Measurements from ENCODE around the gene CD40LG.

Gene CD40LG

DNA sequence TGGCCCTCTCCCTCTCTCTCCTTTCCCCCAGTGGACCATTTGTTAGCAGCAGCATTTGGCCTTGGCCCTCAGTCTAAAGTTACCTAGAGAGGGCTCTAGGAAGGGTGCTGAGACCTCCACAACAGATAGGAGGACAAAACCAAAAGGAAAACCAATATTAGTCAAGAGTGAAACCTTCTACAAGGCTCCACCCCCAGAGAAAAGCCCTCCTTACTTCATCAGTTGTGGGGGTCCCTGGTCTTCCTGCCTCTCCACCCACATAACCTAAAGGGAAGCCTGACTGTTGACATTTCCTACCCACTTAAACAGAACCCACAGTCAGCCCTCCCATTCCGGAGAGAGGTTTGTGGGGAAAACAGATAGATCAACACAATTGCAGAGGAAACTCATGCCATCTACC lies 4.7 kb upstream of the CD40LG start:
- ChIA-PET POLR2A (no interaction called here), CTCF (no interaction called here)

DNA sequence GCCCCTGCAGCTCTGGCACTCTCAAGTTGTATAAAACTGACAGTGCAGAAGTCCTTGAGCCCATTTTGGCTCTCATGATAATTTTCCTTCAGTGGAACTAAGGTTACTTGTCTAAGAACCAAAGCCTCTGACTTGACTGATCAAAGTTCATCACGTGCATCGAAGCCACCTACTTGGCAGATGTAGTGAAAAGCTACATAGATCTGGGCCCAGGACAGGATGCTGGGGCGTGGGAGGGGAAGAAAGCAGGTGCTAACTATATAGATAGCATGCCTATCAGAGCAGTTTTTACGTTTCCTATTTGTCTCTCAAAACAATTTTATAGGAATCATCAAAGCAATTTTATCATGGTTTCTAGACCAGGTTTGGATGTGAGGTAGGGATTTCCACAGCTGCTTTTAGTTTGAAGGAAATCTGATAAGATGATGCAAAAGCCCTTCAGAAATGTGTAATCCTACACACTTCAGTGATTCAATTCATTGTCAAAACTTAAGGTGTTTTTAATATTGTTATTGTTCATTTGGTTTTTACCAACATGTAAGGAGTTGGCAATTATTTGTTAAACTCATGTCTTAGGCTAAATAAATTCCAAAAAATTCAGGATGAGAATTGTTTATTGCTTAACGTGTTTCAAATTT lies 1.2 kb upstream of the CD40LG start:
- ChIA-PET CTCF (no interaction called here), POLR2A (no interaction called here)
- no peak for TF ChIP-seq ELF4 (IDR thresholded peaks at IDR 0.05)
- no peak for DNase-seq (ENCODE audit: extremely low spot score)

More for the DNA sequence above, 4.7 kb upstream of the CD40LG start:
- DNase-seq (ENCODE audit: extremely low spot score), result no peak
- TF ChIP-seq FOXA1 (IDR thresholded peaks at IDR 0.05) (no peak), SP1 (IDR thresholded peaks at IDR 0.05) (no peak), FOXM1 (IDR thresholded peaks at IDR 0.05; ENCODE audit: borderline replicate concordance) (no peak), TARDBP (IDR thresholded peaks at IDR 0.05) (no peak)

DNA sequence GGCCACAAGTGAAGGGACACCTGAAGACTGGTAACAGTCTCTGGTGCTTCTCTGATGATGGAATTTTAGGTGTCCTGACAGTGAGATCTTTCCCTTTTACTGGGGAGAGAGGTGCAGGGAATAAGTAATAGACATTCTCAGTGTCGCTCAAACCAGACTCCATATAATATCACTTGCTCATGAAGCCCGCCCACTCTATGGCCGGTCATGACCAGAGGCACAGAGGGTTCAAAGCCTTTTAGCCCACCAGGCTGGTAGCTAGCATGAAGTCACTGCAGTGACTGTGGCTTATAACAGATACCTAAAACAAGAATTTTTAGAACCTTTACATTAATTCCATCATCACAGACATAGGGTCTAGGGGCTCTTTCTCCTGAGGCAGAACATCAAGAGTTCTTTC lies 2.9 kb downstream of the CD40LG start:
- ChIA-PET POLR2A (interaction anchor here (0.5 kb wide), 1 partner anchor 241 kb away, joined by 3 read pairs; no protein-coding TSS in a partner anchor), CTCF (no interaction called here)
- DNase-seq (ENCODE audit: extremely low spot score), result no peak

GRCh38 chrX:136652822-136653723 lies 5.1 kb downstream of the CD40LG start:
- TF ChIP-seq CTBP1 (IDR thresholded peaks at IDR 0.05; ENCODE audit: borderline replicate concordance), result no peak
- TF ChIP-seq FOXA1 (IDR thresholded peaks at IDR 0.05), result no peak
- TF ChIP-seq ARNT (IDR thresholded peaks at IDR 0.05), result no peak
- TF ChIP-seq FOXK2 (IDR thresholded peaks at IDR 0.05), result no peak
- TF ChIP-seq SP1 (IDR thresholded peaks at IDR 0.05), result no peak
- TF ChIP-seq, protein P1, sequence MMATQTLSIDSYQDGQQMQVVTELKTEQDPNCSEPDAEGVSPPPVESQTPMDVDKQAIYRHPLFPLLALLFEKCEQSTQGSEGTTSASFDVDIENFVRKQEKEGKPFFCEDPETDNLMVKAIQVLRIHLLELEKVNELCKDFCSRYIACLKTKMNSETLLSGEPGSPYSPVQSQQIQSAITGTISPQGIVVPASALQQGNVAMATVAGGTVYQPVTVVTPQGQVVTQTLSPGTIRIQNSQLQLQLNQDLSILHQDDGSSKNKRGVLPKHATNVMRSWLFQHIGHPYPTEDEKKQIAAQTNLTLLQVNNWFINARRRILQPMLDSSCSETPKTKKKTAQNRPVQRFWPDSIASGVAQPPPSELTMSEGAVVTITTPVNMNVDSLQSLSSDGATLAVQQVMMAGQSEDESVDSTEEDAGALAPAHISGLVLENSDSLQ (IDR thresholded peaks at IDR 0.05), result no peak
- no peak for TF ChIP-seq BHLHE40 (IDR thresholded peaks at IDR 0.05; ENCODE audit: borderline replicate concordance)
- no peak for TF ChIP-seq HDGF (IDR thresholded peaks at IDR 0.05; ENCODE audit: borderline replicate concordance)
- no peak for TF ChIP-seq ZNF384 (IDR thresholded peaks at IDR 0.05)
- TF ChIP-seq TARDBP (IDR thresholded peaks at IDR 0.05), result no peak
- TF ChIP-seq LEF1 (IDR thresholded peaks at IDR 0.05; ENCODE audit: borderline replicate concordance), result no peak
- TF ChIP-seq SUZ12 (IDR thresholded peaks at IDR 0.05), result no peak
- TF ChIP-seq FOXM1 (IDR thresholded peaks at IDR 0.05; ENCODE audit: borderline replicate concordance), result no peak
- TF ChIP-seq NFRKB (IDR thresholded peaks at IDR 0.05), result no peak
- no peak for TF ChIP-seq ELF4 (IDR thresholded peaks at IDR 0.05)
- no peak for TF ChIP-seq L3MBTL2 (conservative IDR thresholded peaks at IDR 0.05)
- ChIA-PET CTCF (no interaction called here), POLR2A (no interaction called here)
- no peak for DNase-seq (ENCODE audit: extremely low spot score)

More for the DNA sequence above, 2.9 kb downstream of the CD40LG start:
- TF ChIP-seq NFRKB (IDR thresholded peaks at IDR 0.05), result no peak
- TF ChIP-seq, protein P1 (IDR thresholded peaks at IDR 0.05), result no peak
- no peak for TF ChIP-seq CTBP1 (IDR thresholded peaks at IDR 0.05; ENCODE audit: borderline replicate concordance)
- TF ChIP-seq FOXA1 (IDR thresholded peaks at IDR 0.05), result no peak
- no peak for TF ChIP-seq L3MBTL2 (conservative IDR thresholded peaks at IDR 0.05)
- no peak for TF ChIP-seq FOXK2 (IDR thresholded peaks at IDR 0.05)
- no peak for TF ChIP-seq ARNT (IDR thresholded peaks at IDR 0.05)
- no peak for TF ChIP-seq ZNF384 (IDR thresholded peaks at IDR 0.05)

DNA sequence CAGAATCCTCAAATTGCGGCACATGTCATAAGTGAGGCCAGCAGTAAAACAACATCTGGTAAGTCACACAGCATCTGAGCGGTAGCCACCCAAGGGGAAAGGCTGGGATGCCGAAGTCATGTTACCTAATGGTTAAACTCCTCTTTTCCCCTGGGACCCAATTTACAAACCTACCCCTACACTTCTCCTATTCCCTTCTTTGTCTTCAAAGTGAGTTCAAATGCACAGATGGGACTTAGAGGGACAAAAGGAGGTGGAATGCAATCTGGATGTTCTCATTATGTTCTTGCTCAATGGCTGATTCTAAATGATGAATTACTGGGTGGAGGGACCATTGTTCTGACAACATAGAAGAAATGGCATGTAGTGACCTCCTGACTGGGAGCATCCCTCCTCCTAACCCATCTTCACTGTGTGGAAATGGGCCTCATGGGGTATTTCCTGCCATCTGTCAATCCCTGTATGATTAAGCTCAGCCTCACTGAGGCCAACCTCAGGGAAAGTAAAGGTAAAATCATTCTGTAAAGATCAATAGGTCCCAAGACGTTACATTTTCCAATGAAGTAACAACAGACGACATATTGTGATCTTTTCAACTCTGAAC lies 8.5 kb downstream of the CD40LG start:
- TF ChIP-seq NFRKB (IDR thresholded peaks at IDR 0.05), result no peak
- TF ChIP-seq SUZ12 (IDR thresholded peaks at IDR 0.05), result no peak
- TF ChIP-seq HDGF (IDR thresholded peaks at IDR 0.05; ENCODE audit: borderline replicate concordance), result no peak
- no peak for TF ChIP-seq FOXM1 (IDR thresholded peaks at IDR 0.05; ENCODE audit: borderline replicate concordance)
- TF ChIP-seq SP1 (IDR thresholded peaks at IDR 0.05), result no peak
- TF ChIP-seq CTBP1 (IDR thresholded peaks at IDR 0.05; ENCODE audit: borderline replicate concordance), result no peak
- TF ChIP-seq ELF4 (IDR thresholded peaks at IDR 0.05), result no peak
- no peak for TF ChIP-seq L3MBTL2 (conservative IDR thresholded peaks at IDR 0.05)
- no peak for DNase-seq (ENCODE audit: extremely low spot score)
- POLR2A ChIA-PET, result no interaction called here
- CTCF ChIA-PET, result no interaction called here

GRCh38 chrX:136658151-136658550 lies 10.2 kb downstream of the CD40LG start:
- no peak for TF ChIP-seq TARDBP (IDR thresholded peaks at IDR 0.05)
- TF ChIP-seq SUZ12 (IDR thresholded peaks at IDR 0.05), result no peak
- TF ChIP-seq CTBP1 (IDR thresholded peaks at IDR 0.05; ENCODE audit: borderline replicate concordance), result no peak
- no peak for DNase-seq (ENCODE audit: extremely low spot score)
- CTCF ChIA-PET, result no interaction called here
- POLR2A ChIA-PET, result no interaction called here

- TF ChIP-seq FOXM1 (IDR thresholded peaks at IDR 0.05; ENCODE audit: borderline replicate concordance) (no peak), TARDBP (IDR thresholded peaks at IDR 0.05) (no peak), ELF4 (IDR thresholded peaks at IDR 0.05) (no peak), NFRKB (IDR thresholded peaks at IDR 0.05) (no peak), SUZ12 (IDR thresholded peaks at IDR 0.05) (no peak), ZNF384 (IDR thresholded peaks at IDR 0.05) (no peak), LEF1 (IDR thresholded peaks at IDR 0.05; ENCODE audit: borderline replicate concordance) (no peak), CTBP1 (IDR thresholded peaks at IDR 0.05; ENCODE audit: borderline replicate concordance) (no peak), FOXA1 (IDR thresholded peaks at IDR 0.05) (no peak), L3MBTL2 (conservative IDR thresholded peaks at IDR 0.05) (no peak), SP1 (IDR thresholded peaks at IDR 0.05) (no peak), FOXK2 (IDR thresholded peaks at IDR 0.05) (no peak), BHLHE40 (IDR thresholded peaks at IDR 0.05; ENCODE audit: borderline replicate concordance) (no peak), HDGF (IDR thresholded peaks at IDR 0.05; ENCODE audit: borderline replicate concordance) (no peak), ARNT (IDR thresholded peaks at IDR 0.05) (no peak)
- TF ChIP-seq, protein P1 (IDR thresholded peaks at IDR 0.05), result no peak
- CTCF ChIA-PET, result no interaction called here
- DNase-seq (ENCODE audit: extremely low spot score), result no peak
- POLR2A ChIA-PET, result no interaction called here
Observed at GRCh38 chrX:136659174-136659573, 11.2 kb downstream of the CD40LG start.
